ENCODE results near the gene ZNF568.
A peak's percentile ranks its signal among the peaks of the same experiment; 100 is the strongest.

Gene ZNF568

DNA sequence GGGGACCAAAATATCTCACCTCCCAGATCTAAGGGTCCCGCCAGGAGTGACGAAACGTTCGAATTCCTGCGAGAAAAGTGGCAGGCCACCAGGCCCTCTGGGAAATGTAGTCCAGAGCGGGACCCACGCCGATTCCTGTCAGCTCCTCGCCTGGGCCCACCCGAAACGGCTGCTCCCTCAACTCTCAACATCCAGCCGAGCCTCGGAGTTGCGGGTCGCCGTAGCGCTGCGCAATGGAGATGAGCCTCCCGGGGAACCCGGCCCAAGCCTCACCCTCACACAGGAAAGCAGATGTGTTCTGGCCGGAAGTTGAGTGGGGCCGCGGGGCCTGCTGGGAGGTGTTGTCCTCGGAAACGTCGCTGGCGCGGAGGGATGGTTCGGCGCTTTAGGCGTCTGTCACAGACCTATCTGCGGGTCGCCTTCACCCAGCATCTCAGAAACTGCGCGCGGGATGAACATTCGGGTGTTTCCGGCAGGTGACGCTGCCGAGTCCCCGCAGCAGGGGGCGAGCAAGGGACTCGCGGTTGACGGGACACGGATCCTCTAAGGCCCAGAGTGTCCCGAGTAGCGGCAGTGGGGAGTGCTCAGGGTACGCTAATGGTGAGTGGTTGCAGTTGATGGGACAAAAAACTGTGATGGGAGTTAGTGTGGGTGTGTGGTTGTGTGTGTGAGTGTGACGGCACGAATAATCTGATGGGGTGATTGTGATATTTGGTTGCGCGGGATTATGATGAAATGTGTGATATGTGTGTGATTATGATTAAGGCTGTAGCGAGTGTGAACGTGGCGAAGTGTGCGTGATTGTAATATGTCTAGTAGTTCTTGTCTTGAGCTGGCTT is at the start of gene ZNF568, which contains the start of gene ZNF829:
Gene ZNF568 (plus strand): TSS at position 341 of the 839 bp plus-strand sequence. CDS start 6,439 bp downstream, outside the sequence.
Gene ZNF829 (minus strand): TSS at position 300 of the 839 bp plus-strand sequence. CDS start 1,124 bp downstream, outside the sequence.
- DNase-seq = peak; percentile 52 to 97 (median 87)

DNA sequence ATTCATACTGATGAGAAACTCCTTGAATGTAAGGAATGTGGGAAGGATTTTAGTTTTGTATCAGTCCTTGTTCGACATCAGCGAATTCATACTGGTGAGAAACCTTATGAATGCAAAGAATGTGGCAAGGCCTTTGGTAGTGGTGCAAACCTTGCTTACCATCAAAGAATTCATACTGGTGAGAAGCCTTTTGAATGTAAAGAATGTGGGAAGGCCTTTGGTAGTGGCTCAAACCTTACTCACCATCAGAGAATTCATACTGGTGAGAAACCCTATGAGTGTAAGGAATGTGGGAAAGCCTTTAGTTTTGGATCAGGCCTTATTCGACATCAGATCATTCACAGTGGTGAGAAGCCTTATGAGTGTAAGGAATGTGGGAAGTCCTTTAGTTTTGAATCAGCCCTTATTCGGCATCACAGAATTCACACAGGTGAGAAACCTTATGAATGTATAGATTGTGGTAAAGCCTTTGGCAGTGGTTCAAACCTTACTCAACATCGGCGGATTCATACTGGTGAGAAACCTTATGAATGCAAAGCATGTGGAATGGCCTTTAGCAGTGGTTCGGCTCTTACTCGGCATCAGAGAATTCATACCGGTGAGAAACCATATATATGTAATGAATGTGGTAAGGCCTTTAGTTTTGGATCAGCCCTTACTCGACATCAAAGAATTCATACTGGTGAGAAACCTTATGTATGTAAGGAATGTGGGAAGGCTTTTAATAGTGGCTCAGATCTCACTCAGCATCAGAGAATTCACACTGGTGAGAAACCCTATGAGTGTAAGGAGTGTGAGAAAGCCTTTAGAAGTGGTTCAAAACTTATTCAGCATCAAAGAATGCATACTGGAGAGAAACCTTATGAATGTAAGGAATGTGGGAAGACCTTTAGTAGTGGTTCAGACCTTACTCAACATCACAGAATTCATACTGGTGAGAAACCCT is 38.9 kb upstream of the ZNF568 start:
- DNase-seq = no peak

DNA sequence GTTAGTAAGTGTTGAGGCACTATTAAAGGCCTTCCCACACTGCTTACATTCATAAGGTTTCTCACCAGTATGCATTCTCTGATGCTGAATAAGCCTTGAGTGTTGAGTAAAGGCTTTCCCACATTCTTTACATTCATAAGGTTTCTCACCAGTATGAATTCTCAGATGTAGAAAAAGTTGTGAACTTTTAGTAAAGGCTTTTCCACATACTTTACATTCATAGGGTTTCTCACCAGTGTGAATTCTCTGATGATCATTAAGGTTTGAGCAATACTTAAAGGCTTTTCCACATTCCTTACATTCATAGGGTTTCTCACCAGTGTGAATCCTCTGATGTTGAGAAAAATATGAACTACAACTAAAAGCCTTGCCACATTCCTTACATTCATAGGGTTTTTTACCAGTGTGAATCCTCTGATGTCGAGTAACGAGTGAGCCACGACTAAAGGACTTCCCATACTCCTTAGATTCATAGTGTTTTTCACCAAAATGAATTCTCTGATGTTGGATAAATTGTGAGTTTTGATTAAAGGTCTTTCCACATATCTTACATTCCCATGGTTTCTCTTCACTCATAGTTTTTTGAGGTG is 24.3 kb upstream of the ZNF568 start:
- DNase-seq = no peak

DNA sequence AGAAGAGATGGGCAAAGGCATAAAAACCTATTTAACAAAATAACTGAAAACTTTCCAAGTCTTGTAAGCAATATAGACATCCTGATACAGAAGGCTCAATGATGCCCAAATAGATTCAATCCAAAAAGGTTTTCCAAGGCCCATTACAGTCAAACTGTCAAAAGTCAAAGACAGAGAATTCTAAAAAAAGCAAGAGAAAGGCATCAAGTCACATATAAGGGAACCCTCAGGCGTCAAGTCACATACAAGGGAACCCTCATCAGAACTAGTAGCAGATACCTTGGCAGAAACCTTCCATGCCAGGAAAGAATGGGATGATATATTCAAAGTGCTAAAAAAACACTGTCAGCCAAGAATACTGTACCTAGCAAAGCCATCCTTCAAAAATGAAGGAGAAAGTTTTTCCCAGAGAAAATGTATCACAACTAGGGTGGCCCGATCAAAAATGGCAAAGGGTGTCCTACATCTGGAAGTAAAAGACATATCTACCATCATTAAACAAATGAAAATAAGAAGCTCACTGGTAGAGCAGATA is 21.2 kb upstream of the ZNF568 start:
- DNase-seq = no peak

DNA sequence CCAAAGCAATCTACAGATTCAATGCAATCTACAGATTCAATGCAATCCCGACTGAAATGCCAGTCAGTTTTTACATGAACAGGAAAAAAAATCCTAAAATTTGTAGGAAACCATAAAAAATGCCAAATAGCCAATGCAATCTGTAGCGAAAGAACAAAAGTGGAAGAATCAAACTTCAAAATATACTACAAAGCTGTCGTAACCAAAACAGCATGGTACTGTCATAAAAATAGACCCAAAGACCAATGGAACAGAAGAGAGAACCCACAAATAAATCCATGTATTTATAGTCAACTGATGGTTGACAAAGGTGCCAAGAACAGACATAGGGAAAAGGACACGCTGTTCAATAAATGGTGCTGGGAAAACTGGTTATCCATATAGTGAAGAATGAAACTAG is 17.7 kb upstream of the ZNF568 start:
- DNase-seq = no peak

DNA sequence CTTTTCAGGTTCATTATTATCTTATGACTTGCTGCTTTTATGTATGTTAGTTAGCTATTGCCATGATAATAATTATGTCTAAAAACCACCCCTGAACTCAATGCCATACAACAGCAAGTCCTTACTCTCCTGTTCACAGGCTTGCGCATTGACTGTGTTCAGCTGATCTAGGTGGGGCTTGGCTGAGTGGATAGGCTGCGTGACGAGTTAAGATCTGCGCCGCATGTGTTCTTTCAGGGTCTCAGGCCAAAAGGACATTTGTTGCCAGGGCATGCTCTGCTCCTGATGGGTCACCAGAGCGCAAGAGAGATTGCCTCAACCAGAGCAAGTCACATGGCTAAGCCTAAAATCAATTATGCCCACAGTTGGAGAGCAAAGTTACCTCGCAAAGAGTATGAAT is 859 bp downstream of the ZNF568 start:
- peak in 17 of 56 donors; percentile 0 to 29 (median 5) for DNase-seq

DNA sequence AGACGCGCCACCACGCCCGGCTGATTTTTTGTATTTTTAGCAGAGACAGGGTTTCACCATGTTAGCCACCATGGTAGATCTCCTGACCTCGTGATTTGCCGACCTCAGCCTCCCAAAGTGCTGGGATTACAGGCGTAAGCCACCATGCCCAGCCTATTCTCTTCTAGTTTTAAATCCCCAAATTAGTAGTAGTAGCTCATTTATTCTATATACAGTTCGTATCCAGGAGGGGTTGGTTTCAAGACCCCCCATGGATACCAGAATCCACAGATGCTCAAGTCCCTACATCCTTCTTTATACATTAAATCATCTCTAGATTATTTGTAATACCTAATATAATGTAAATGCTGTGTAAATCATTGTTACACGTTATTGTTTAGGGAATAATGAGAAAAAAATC is 2.0 kb downstream of the ZNF568 start:
- DNase-seq = no peak

DNA sequence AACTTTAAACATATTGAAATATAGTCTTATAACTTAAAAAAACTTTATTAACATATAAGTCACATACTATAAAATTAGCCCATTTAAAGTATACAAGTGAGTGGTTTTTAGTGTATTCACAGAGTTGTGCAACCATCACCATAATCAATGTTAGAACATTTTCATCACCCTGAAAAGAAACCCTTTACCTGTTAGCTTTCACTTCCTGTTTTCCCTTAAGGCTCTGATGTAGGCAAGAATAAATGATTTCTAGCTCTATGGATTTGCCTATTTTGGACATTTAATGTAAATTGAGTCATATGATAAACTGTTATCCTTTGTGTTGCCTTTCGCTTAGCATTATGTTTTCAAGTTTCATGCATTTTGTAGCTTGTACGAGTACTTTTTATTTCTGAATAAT is 15.6 kb downstream of the ZNF568 start:
- DNase-seq = no peak

DNA sequence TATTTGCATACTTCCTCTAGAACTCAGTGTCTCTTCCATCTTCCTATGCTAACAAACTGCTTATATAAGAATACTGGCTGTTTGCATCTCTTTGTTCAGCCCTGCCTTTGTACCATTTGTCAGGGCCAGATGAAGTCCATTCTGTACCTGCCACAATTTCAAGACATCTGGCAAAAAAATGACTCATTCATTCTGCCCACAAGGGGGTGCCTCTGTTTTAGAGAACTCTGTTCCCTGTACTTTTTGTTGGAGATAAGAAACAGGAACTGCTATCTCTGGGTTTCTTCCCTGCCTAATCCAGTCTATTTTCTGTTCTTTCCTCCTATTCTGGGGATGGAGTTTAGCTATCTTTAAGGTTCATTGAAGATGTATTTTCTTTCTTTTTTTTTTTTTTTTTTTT is 23.0 kb downstream of the ZNF568 start:
- DNase-seq = no peak

DNA sequence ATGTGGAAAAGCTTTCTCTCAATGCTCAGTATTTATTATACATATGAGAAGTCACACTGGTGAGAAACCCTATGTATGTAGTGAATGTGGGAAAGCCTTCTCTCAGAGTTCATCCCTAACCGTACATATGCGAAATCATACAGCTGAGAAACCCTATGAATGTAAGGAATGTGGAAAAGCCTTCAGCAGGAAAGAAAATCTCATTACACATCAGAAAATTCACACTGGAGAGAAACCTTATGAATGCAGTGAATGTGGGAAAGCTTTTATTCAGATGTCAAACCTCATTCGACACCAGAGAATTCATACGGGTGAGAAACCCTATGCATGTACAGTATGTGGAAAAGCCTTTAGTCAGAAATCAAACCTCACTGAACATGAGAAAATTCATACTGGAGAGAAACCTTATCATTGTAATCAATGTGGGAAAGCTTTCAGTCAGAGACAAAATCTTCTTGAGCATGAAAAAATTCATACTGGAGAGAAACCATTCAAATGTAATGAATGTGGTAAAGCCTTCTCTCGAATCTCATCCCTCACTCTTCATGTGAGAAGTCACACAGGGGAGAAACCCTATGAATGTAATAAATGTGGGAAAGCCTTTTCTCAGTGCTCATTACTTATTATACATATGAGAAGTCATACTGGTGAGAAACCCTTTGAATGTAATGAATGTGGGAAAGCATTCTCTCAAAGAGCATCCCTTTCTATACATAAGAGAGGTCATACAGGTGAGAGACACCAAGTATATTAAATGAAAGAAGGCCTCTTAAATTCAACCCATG is 34.4 kb downstream of the ZNF568 start:
- no peak for DNase-seq

DNA sequence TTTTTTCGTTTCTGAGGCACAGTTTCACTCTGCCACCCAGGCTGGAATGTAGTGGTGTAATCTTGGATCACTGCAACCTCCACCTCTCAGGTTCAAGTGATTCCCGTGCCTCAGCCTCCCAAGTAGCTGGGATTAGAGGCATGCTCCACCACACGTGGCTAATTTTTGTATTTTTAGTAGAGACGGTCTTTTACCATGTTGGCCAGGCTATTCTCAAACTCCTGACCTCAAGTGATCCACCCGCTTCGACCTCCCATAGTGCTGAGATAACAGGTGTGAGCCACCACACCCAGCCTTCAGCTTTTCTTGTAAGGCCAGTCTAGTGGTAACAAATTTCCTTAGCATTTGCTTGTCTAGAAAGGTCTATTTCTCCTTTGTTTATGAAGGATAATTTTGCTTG is 46.2 kb downstream of the ZNF568 start:
- no peak for DNase-seq

DNA sequence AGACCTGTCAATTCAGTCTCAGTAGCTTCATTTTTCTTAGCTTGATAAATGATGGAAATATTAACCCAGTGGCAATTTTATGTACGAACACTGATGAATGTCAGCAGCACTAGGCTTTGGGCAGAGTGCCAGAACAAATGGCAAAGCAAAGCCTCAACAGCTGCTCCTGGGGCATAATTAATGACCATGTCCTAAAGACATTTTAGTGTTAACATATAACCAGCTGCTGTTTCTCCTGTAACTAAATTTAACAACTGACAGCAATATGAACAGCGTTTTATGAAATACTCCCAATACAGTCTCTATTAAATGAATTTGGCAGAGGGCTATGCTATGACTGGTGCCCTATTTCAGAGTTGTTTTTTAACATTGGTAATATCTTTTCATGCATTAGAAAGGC is 47.1 kb downstream of the ZNF568 start:
- peak in 1 of 56 donors; percentile 1 for DNase-seq

DNA sequence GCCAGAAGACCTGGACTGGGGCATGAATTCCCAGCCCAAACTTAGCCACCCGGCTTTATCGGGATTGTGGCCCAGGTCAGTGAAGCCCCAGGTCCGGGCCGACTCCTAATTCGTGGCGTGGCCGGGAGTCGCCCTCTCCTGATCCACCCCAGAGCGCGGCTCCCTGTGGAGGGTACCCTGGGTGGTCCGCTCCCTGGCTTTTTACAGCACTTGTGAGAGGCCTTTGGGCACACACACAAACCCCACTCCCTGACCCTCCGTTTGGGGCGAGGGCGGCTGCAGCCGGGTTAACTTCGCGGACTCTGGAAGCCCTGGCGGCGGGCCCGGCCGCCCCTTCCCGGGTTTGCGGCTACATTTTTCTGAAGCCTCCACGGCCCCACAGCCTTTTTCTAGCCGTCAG is 56.4 kb downstream of the ZNF568 start:
- peak in 6 of 56 donors; percentile 16 to 33 (median 23) for DNase-seq

DNA sequence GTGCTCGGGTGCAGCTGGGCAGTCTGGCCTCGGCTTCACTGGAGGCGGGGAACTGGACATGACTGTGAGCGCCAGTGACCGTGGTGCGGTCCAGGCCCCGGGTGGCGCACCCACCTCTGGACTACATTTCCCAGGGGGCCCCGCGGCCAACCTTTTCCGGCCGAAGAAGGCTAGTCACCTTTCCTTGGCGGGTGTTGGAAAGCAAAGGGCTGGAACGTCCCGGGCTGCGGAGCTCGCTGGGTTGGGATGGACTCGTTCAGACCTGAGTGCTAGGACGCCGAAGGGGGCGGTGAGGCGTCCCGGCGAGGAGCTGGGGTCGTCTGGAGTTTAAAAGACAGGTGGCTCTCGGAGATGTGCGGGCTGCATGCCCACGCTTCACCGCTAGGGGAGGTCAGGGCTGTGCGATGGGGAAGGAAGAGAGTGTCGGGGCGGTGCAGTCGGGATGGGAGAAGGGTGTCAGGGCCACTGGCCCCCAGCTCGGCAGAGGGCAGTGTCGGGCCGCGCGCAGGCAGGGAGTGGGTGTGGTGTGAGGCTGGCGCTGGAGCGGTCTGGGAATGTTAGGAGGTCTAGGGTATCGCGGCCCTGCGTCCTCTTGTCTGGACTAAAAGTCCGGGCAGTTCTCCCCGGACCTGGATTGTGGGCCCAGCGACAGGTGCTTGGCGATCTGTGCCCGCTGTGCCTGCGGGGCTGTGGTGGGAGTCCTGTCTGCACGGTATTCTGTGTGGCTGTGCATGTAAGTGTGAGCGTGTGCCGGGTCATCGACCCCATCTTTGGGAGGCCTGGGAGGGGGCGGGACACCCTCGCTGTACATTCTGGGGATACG is 57.1 kb downstream of the ZNF568 start:
- peak; percentile 36 to 92 (median 72) for DNase-seq

DNA sequence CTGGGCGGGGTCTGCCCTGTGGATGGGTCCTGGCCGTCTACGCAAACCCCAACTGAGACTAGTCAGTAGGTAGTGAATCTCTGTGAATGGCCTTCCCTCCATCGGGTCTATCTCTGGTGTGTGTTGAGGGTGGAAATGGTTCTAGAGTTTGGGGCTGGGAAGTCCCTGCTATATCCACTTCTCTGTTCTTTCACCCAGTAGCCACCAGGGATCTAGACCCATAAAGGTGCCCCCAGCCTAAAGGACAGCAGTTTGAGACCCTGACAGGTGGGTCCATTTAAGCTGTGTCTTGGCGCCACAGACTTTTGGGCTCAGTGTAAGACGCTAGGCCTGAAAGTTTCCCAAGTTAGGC is 57.7 kb downstream of the ZNF568 start:
- peak in 2 of 56 donors; percentile 26 to 34 for DNase-seq

DNA sequence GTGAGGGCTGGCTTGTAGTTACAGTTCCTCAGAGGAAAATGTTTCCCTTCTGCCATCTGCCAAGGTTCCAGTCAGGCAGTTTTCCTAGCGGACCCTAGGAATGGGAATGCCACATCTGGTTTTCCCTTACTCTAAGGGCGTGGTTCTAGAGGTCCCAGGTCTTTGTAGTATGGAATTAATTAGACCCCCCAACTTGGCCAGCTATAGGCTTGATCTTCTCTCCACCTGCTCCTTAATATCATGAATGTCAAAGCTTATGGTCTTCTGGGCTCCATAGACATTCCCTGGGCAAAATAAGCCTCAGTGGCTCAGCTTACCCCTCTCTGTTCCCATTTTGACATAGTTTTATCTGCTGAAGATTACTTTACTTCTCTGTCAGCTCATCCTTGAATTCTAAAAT is 70.0 kb downstream of the ZNF568 start:
- no peak for DNase-seq

DNA sequence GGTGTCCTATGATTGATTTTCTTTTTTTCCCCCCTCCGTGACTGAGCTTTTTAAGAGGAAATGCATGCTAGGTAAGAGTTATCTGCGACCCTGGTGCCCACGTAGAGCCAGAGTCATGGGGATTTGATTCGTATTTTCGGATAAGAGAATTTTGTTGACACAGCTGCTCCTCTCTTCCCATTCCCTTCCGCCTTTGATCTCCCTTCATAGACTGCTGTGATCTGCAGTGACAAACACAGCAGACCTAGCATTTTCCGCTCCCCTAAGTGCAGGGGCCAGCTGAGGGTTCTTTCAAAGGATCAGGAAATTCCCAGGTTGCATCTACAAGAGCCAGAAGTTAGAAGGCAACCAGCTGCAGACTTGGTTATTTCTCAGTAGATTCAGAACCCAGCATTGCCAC is 70.5 kb downstream of the ZNF568 start:
- no peak for DNase-seq

DNA sequence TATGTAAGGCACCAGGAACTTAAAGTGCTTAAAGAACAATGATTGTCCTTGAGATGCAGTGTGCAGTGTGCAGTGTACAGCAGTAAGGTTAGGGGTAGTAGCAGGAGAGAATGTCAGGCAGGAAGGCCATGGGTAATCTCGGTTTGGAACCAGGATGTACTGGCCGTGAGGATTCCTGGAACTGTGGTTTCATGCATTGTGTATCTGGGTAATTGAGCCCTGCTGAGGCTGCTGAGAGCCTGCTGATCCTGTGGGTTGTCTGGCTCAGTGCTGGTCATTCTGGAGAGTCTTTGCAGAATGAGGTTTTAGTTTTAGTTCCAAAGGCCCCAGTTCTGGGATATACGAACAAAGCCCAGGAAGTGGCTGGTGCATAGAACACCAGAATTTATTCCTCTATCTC is 71.0 kb downstream of the ZNF568 start:
- no peak for DNase-seq

DNA sequence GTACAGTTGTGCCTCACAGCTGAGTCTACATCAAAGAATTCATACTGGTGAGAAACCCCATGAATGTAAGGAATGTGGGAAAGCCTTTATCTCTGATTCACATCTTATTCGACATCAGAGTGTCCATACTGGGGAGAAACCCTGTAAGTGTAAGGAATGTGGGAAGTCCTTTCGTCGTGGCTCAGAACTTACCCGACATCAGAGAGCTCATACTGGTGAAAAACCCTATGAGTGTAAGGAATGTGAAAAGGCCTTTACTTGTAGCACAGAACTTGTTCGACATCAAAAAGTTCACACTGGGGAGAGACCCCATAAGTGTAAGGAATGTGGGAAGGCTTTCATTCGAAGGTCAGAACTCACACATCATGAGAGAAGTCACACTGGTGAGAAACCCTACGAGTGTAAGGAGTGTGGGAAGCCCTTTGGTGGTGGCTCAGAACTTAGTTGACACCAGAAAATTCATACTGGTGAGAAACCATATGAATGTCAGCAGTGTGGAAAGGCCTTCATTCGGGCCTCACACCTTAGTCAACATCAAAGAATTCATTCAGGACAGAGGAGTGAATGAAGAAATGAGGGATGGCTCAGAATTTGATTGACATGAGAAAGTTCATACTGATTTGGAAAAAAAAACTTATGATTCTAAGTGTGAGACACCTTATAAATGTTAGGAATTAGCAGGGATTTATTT is 81.2 kb downstream of the ZNF568 start:
- DNase-seq = no peak
